HepG2 (cell line): Measurements from ENCODE around the gene ELL3. TPM values are rescaled to one million over a fixed set of nuclear protein-coding genes. Genes with fewer than 3 reads are reported as not detected.
A peak's percentile ranks its signal among the peaks of the same experiment; 100 is the strongest.

Experiments used
- HNRNPK ChIP-seq: fragments of 200-400 bp; formaldehyde crosslinking; IDR thresholded peaks from 2 replicates; pipeline ENCODE4 v1.6.1; 2018; ENCODE audit warnings: low read length, low read depth, moderate library complexity, mild to moderate bottlenecking; ENCODE audit not compliant: poor library complexity, severe bottlenecking
- JARID2 ChIP-seq: sonication (generic); formaldehyde crosslinking; IDR thresholded peaks from 2 replicates; pipeline ENCODE4 v1.8.1; 2023; ENCODE audit warnings: missing genetic modification reagents, inconsistent platforms; ENCODE audit not compliant: insufficient replicate concordance
- RAD51 ChIP-seq: fragments of 450-650 bp; IDR thresholded peaks from 2 replicates; pipeline ENCODE4 v1.6.1; 2016; ENCODE audit warnings: borderline replicate concordance
- SP4 ChIP-seq: sonication (generic); formaldehyde crosslinking; IDR thresholded peaks from 2 replicates; pipeline ENCODE4 v1.8.1; 2023; ENCODE audit warnings: mild to moderate bottlenecking, missing genetic modification reagents
- TARDBP ChIP-seq: sonication (generic); formaldehyde crosslinking; IDR thresholded peaks from 2 replicates; pipeline ENCODE4 v1.8.0; 2022; ENCODE audit warnings: mild to moderate bottlenecking, missing genetic modification reagents
- TGIF2 ChIP-seq: IDR thresholded peaks from 2 replicates; pipeline ENCODE4 v1.6.1; 2016; ENCODE audit warnings: control low read depth, missing compliant biosample characterization
- ZKSCAN5 ChIP-seq: sonication (generic); formaldehyde crosslinking; IDR thresholded peaks from 2 replicates; pipeline ENCODE4 v1.5.1; 2020; ENCODE audit warnings: mild to moderate bottlenecking, missing genetic modification reagents
- ZNF235 ChIP-seq: sonication (generic); formaldehyde crosslinking; IDR thresholded peaks from 2 replicates; pipeline ENCODE4 v1.8.1; 2023; ENCODE audit warnings: mild to moderate bottlenecking, missing genetic modification reagents, borderline replicate concordance
- ZNF264 ChIP-seq: sonication (generic); formaldehyde crosslinking; IDR thresholded peaks from 2 replicates; pipeline ENCODE4 v1.4.0; 2020; ENCODE audit warnings: missing genetic modification reagents
- ZNF800 ChIP-seq: sonication (generic); formaldehyde crosslinking; IDR thresholded peaks from 2 replicates; pipeline ENCODE4 v1.4.0; 2020; ENCODE audit warnings: missing genetic modification reagents
- ZSCAN20 ChIP-seq: sonication (generic); formaldehyde crosslinking; IDR thresholded peaks from 2 replicates; pipeline ENCODE4 v1.4.0; 2020; ENCODE audit warnings: missing genetic modification reagents, mild to moderate bottlenecking, borderline replicate concordance
- polyA plus RNA-seq, 8 experiments: library from polyadenylated mRNA; depleted of rRNA in 3 of 8; stranded (reverse) in 7 of 8; unstranded in 1 of 8; fragments of >200 nt; fragmentation: Illumina TruSeq in 4 of 8; extraction: Trizol in 4 of 8; gene quantifications; 2 replicates each; pipeline versions ENCODE4 v1.2.1 to v1.2.3, GENCODE V29; 2011 to 2016; ENCODE audit warnings: low read depth in 4 of 8, missing spikeins in 1 of 8, mixed read lengths in 1 of 8; ENCODE audit not compliant: insufficient read depth in 1 of 8
- total RNA-seq, 5 experiments: library from RNA; depleted of rRNA; stranded (reverse); fragments of >200 nt; fragmentation: Illumina TruSeq; extraction: Trizol; gene quantifications; 2 replicates each; pipeline ENCODE4 v1.2.3, GENCODE V29; 2016; ENCODE audit warnings: low read depth in 1 of 5
- TF ChIP-seq, protein P1 (sequence below): sonication (generic); formaldehyde crosslinking; IDR thresholded peaks from 2 replicates; pipeline ENCODE4 v1.4.0; 2020; ENCODE audit warnings: mild to moderate bottlenecking, missing genetic modification reagents
- TF ChIP-seq, protein P2 (sequence below): IDR thresholded peaks from 2 replicates; pipeline ENCODE4 v1.6.1; 2016; ENCODE audit warnings: low read depth, borderline replicate concordance
- TF ChIP-seq, protein P3 (sequence below): sonication (generic); formaldehyde crosslinking; IDR thresholded peaks from 2 replicates; pipeline ENCODE4 v1.5.1; 2020; ENCODE audit warnings: mild to moderate bottlenecking, moderate library complexity, missing genetic modification reagents
- TF ChIP-seq, protein P4 (sequence below): sonication (generic); formaldehyde crosslinking; IDR thresholded peaks from 2 replicates; pipeline ENCODE4 v1.4.0; 2020; ENCODE audit warnings: mild to moderate bottlenecking, missing genetic modification reagents
- TF ChIP-seq, protein P5 (sequence below): sonication (generic); formaldehyde crosslinking; IDR thresholded peaks from 2 replicates; pipeline ENCODE4 v1.4.0; 2020; ENCODE audit warnings: mild to moderate bottlenecking, missing genetic modification reagents

Gene ELL3
- total and polyA plus RNA-seq, 2 of the 13 experiments (the other 11 are each of a cell fraction or from before 2014, with no cell fraction given): 6.1 to 8.8 TPM

GRCh38 chr15:43791993-43792760, 15.4 kb upstream of the ELL3 start, which contains the start of gene SERF2 (continued):
- TF ChIP-seq ZNF800 (CRISPR knock-in tag): no peak
- TF ChIP-seq RAD51: peak; percentile 98
- TF ChIP-seq SP4 (CRISPR knock-in tag): peak; percentile 71; the same call in 1 of the 2 replicates
- TF ChIP-seq, protein P1, sequence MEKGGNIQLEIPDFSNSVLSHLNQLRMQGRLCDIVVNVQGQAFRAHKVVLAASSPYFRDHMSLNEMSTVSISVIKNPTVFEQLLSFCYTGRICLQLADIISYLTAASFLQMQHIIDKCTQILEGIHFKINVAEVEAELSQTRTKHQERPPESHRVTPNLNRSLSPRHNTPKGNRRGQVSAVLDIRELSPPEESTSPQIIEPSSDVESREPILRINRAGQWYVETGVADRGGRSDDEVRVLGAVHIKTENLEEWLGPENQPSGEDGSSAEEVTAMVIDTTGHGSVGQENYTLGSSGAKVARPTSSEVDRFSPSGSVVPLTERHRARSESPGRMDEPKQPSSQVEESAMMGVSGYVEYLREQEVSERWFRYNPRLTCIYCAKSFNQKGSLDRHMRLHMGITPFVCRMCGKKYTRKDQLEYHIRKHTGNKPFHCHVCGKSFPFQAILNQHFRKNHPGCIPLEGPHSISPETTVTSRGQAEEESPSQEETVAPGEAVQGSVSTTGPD (CRISPR knock-in tag): 0 out of 2 replicates have a peak, but pooled peaks have one; percentile 42
- TF ChIP-seq, protein P2, sequence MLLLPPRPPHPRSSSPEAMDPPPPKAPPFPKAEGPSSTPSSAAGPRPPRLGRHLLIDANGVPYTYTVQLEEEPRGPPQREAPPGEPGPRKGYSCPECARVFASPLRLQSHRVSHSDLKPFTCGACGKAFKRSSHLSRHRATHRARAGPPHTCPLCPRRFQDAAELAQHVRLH: peak; percentile 23; the same call in 1 of the 2 replicates
- TF ChIP-seq TGIF2 (CRISPR knock-in tag): 0 out of 2 replicates have a peak, but pooled peaks have one; percentile 6
- TF ChIP-seq, protein P3, sequence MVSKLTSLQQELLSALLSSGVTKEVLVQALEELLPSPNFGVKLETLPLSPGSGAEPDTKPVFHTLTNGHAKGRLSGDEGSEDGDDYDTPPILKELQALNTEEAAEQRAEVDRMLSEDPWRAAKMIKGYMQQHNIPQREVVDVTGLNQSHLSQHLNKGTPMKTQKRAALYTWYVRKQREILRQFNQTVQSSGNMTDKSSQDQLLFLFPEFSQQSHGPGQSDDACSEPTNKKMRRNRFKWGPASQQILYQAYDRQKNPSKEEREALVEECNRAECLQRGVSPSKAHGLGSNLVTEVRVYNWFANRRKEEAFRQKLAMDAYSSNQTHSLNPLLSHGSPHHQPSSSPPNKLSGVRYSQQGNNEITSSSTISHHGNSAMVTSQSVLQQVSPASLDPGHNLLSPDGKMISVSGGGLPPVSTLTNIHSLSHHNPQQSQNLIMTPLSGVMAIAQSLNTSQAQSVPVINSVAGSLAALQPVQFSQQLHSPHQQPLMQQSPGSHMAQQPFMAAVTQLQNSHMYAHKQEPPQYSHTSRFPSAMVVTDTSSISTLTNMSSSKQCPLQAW (CRISPR knock-in tag): no peak; the same call in 1 of the 2 replicates
- peak; percentile 37; the same call in 1 of the 2 replicates for TF ChIP-seq TARDBP (CRISPR knock-in tag)
- TF ChIP-seq, protein P4, sequence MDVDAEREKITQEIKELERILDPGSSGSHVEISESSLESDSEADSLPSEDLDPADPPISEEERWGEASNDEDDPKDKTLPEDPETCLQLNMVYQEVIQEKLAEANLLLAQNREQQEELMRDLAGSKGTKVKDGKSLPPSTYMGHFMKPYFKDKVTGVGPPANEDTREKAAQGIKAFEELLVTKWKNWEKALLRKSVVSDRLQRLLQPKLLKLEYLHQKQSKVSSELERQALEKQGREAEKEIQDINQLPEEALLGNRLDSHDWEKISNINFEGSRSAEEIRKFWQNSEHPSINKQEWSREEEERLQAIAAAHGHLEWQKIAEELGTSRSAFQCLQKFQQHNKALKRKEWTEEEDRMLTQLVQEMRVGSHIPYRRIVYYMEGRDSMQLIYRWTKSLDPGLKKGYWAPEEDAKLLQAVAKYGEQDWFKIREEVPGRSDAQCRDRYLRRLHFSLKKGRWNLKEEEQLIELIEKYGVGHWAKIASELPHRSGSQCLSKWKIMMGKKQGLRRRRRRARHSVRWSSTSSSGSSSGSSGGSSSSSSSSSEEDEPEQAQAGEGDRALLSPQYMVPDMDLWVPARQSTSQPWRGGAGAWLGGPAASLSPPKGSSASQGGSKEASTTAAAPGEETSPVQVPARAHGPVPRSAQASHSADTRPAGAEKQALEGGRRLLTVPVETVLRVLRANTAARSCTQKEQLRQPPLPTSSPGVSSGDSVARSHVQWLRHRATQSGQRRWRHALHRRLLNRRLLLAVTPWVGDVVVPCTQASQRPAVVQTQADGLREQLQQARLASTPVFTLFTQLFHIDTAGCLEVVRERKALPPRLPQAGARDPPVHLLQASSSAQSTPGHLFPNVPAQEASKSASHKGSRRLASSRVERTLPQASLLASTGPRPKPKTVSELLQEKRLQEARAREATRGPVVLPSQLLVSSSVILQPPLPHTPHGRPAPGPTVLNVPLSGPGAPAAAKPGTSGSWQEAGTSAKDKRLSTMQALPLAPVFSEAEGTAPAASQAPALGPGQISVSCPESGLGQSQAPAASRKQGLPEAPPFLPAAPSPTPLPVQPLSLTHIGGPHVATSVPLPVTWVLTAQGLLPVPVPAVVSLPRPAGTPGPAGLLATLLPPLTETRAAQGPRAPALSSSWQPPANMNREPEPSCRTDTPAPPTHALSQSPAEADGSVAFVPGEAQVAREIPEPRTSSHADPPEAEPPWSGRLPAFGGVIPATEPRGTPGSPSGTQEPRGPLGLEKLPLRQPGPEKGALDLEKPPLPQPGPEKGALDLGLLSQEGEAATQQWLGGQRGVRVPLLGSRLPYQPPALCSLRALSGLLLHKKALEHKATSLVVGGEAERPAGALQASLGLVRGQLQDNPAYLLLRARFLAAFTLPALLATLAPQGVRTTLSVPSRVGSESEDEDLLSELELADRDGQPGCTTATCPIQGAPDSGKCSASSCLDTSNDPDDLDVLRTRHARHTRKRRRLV (CRISPR knock-in tag): peak; percentile 86
- no peak for TF ChIP-seq ZSCAN20 (CRISPR knock-in tag)
- no peak for TF ChIP-seq JARID2 (CRISPR knock-in tag)
- TF ChIP-seq ZNF264 (CRISPR knock-in tag): 0 out of 2 replicates have a peak, but pooled peaks have one; percentile 41
- TF ChIP-seq ZKSCAN5 (CRISPR knock-in tag): peak; percentile 30; the same call in 1 of the 2 replicates
- TF ChIP-seq, protein P5, sequence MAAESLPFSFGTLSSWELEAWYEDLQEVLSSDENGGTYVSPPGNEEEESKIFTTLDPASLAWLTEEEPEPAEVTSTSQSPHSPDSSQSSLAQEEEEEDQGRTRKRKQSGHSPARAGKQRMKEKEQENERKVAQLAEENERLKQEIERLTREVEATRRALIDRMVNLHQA: no peak
- no peak for TF ChIP-seq HNRNPK
- TF ChIP-seq ZNF235: peak; percentile 73; the same call in 1 of the 2 replicates
